ENCODE measurements around the gene C16orf74. TPM values are rescaled to one million over a fixed set of nuclear protein-coding genes. Genes with fewer than 3 reads are reported as not detected.

The C16orf74 gene
- total and polyA plus RNA-seq, 7 experiments from 2014 or later = 0.99 to 19.8 (median 13.1) TPM

DNA sequence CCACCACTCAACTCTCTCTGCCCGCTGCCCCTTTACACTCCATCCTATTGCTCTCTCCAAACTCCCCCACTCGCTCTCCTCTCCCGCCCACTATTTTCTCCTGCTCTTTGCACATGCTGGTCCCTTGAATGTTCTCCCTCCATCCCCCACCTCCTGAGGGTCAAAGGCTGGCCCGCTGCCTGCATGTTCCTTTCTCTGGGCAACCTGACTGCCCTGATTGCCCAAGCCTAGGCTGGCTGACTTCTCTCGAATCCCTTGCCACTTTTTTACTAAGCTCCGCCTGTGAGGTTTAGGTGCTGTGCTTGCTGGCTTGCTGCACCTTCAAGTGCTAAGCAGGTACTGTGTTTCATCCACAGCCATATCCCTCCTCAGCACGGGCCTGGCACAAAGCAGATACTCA is 45.7 kb upstream of the C16orf74 start:
- peaks cover 0 to 4% (median 0%) of the 10 kb centered on the region in 11 donors for H3K9me3 Mint-ChIP-seq
- H3K27me3 Mint-ChIP-seq = no peaks in the 10 kb centered on the region
- intact Hi-C loops (cut with micrococcal nuclease) = loop anchor here in 1 of 2 donors (5.0 kb wide), 3 partner anchors 109 to 769 kb away; partner anchors contain the start of genes GINS2 and KIAA0513
- H3K27me3 ChIP-seq (ENCODE audit: control insufficient read depth in 2 of 2, insufficient read depth in 2 of 2, low read length in 2 of 2) = no peaks in the 10 kb centered on the region
- H3K4me1 ChIP-seq (ENCODE audit: control insufficient read depth in 2 of 2, insufficient read depth in 2 of 2, low read length in 2 of 2) = peaks cover 18 to 26% of the 10 kb centered on the region in 2 donors
- peaks cover 0 to 69% (median 5%) of the 10 kb centered on the region in 3 experiments for H3K36me3 ChIP-seq (ENCODE audit: control insufficient read depth in 2 of 3, insufficient read depth in 3 of 3, low read length in 3 of 3)
- peak overlapping the region in 5 of 9 donors; percentile 29 to 57 (median 51) for H3K27ac Mint-ChIP-seq
- no peak overlapping the region for H3K4me3 ChIP-seq (ENCODE audit: low read length)
- POLR2A ChIA-PET = interaction anchor here (0.5 kb wide), 1 partner anchor 101 kb away, joined by 3 read pairs; no protein-coding TSS in a partner anchor
- H3K4me1 Mint-ChIP-seq = peaks cover 37 to 84% (median 72%) of the 10 kb centered on the region in 7 donors
- H3K4me3 Mint-ChIP-seq = peak overlapping the region in 7 of 10 donors; percentile 9 to 94 (median 87)
- DNase-seq = no peak
- CTCF ChIA-PET = no interaction called here
- ATAC-seq = no peak
- peaks cover 18 to 53% (median 35%) of the 10 kb centered on the region in 5 donors for H3K36me3 Mint-ChIP-seq
- H3K9me3 ChIP-seq (ENCODE audit: control insufficient read depth in 2 of 3, low read length in 3 of 3) = no peaks in the 10 kb centered on the region
- no peak overlapping the region for H3K27ac ChIP-seq (ENCODE audit: low read depth, low read length)

DNA sequence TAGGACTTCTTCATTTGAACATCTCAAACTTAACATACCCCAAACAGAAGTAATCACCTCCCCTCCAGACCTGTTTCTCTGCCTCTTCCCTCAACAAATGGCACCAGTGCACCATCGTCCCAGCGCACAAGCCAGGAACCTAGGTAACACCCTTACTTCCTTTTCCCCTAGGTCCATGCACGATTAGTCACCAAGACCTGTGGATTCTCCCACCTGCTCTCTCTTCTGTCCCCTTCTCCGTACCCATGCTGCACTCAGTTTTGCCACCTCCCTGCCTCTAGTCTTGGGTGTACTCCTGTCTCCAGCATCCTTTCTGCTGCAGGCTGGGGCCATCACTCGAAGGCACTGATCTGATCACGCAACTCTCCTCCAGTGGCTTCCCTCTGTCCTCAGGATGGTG is 45.3 kb upstream of the C16orf74 start:
- Histone ChIP-seq H3K9me3 (ENCODE audit: control insufficient read depth in 2 of 3, low read length in 3 of 3) (no peaks in the 10 kb centered on the region), H3K27me3 (ENCODE audit: control insufficient read depth in 2 of 2, insufficient read depth in 2 of 2, low read length in 2 of 2) (no peaks in the 10 kb centered on the region), H3K4me3 (ENCODE audit: low read length) (no peak overlapping the region), H3K27ac (ENCODE audit: low read depth, low read length) (no peak overlapping the region), H3K4me1 (ENCODE audit: control insufficient read depth in 2 of 2, insufficient read depth in 2 of 2, low read length in 2 of 2) (peaks cover 18 to 26% of the 10 kb centered on the region in 2 donors), H3K36me3 (ENCODE audit: control insufficient read depth in 2 of 3, insufficient read depth in 3 of 3, low read length in 3 of 3) (peaks cover 0 to 68% (median 5%) of the 10 kb centered on the region in 3 experiments)
- peaks cover 0 to 5% (median 0%) of the 10 kb centered on the region in 11 donors for H3K9me3 Mint-ChIP-seq
- H3K4me1 Mint-ChIP-seq = peaks cover 35 to 84% (median 72%) of the 10 kb centered on the region in 7 donors
- ChIA-PET CTCF (no interaction called here), POLR2A (no interaction called here)
- ATAC-seq (no peak), DNase-seq (no peak)
- peak overlapping the region in 3 of 10 donors; percentile 61 to 90 (median 75) for H3K4me3 Mint-ChIP-seq
- H3K27ac Mint-ChIP-seq = peak overlapping the region in 6 of 9 donors; percentile 16 to 57 (median 34)
- intact Hi-C loops (cut with micrococcal nuclease) = loop anchor here in 1 of 2 donors (5.0 kb wide), 3 partner anchors 109 to 769 kb away; partner anchors contain the start of genes GINS2 and KIAA0513
- H3K36me3 Mint-ChIP-seq = peaks cover 17 to 53% (median 36%) of the 10 kb centered on the region in 5 donors
- no peaks in the 10 kb centered on the region for H3K27me3 Mint-ChIP-seq

DNA sequence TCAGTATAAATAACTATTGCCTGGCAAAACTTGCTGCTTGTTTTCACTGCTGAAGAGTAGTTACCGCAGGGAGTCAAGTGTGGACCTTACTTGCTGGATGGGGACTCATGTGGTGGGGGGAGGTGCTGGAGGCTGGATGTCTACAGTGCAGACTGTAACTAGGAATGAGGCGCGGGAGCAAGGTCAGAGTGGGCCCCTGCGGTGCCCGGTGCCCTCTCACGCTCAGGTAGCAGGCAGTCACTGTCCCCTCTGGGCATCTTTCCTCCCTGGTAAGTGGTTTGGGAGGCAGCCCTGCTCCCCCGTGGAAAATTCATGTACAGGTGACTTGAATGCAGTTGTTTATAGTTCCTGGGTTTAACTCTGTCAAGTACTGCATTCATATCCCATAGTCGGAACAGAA is 43.8 kb upstream of the C16orf74 start:
- H3K9me3 ChIP-seq (ENCODE audit: control insufficient read depth in 2 of 3, low read length in 3 of 3) = no peaks in the 10 kb centered on the region
- peaks cover 0 to 65% (median 5%) of the 10 kb centered on the region in 3 experiments for H3K36me3 ChIP-seq (ENCODE audit: control insufficient read depth in 2 of 3, insufficient read depth in 3 of 3, low read length in 3 of 3)
- H3K27ac ChIP-seq (ENCODE audit: low read depth, low read length) = no peak overlapping the region
- intact Hi-C loops (cut with micrococcal nuclease) = loop anchor here in 1 of 2 donors (5.0 kb wide), 3 partner anchors 107 to 767 kb away; partner anchors contain the start of genes GINS2 and KIAA0513
- no peaks in the 10 kb centered on the region for H3K27me3 ChIP-seq (ENCODE audit: control insufficient read depth in 2 of 2, insufficient read depth in 2 of 2, low read length in 2 of 2)
- CTCF ChIA-PET = no interaction called here
- H3K27ac Mint-ChIP-seq = peak overlapping the region in 3 of 9 donors; percentile 21 to 47 (median 25)
- H3K4me1 Mint-ChIP-seq = peaks cover 32 to 83% (median 71%) of the 10 kb centered on the region in 7 donors
- DNase-seq (no peak), ATAC-seq (no peak)
- peaks cover 16 to 22% of the 10 kb centered on the region in 2 donors for H3K4me1 ChIP-seq (ENCODE audit: control insufficient read depth in 2 of 2, insufficient read depth in 2 of 2, low read length in 2 of 2)
- POLR2A ChIA-PET = no interaction called here
- H3K9me3 Mint-ChIP-seq = peaks cover 0 to 5% (median 0%) of the 10 kb centered on the region in 11 donors
- no peak overlapping the region for H3K4me3 ChIP-seq (ENCODE audit: low read length)
- no peaks in the 10 kb centered on the region for H3K27me3 Mint-ChIP-seq
- H3K36me3 Mint-ChIP-seq = peaks cover 18 to 64% (median 39%) of the 10 kb centered on the region in 5 donors
- no peak overlapping the region for H3K4me3 Mint-ChIP-seq

DNA sequence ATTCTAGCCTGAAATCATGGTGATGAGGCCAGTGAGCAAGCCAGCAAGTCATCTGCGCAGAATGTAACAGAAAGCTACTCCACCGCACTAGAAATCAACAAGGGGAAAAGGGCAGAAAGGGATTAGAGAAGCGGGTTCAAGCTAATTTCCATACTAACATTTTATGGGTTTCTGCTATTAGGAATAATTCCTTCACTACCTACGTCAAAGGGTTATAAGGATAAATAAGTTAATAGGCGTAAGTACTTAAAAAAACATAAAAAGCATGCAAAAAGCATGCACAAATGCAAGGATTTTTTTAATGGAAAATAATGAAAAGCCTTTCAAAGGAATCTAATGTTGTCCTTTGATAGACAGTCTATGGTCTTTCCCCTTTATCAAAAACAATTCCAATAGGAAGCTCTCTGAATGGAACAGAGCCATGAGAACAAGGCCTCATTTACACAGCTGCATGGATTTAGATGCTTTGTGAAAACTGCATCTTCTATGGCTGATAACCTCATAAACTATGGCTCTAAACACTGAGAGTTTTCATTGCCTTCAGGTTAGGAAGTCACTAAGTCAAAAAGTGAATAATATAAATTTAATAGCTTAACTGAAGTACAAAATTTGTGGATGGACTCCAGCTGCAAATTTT is 42.9 kb upstream of the C16orf74 start:
- H3K4me3 Mint-ChIP-seq = no peak overlapping the region
- ATAC-seq (no peak), DNase-seq (no peak)
- H3K27ac Mint-ChIP-seq = peak overlapping the region in 1 of 9 donors; percentile 59
- intact Hi-C loops (cut with micrococcal nuclease) = no loop called here
- no peaks in the 10 kb centered on the region for H3K27me3 Mint-ChIP-seq
- peaks cover 35 to 92% (median 80%) of the 10 kb centered on the region in 7 donors for H3K4me1 Mint-ChIP-seq
- no peaks in the 10 kb centered on the region for H3K27me3 ChIP-seq (ENCODE audit: control insufficient read depth in 2 of 2, insufficient read depth in 2 of 2, low read length in 2 of 2)
- H3K36me3 ChIP-seq (ENCODE audit: control insufficient read depth in 2 of 3, insufficient read depth in 3 of 3, low read length in 3 of 3) = peaks cover 4 to 59% (median 5%) of the 10 kb centered on the region in 3 experiments
- peaks cover 0 to 5% (median 0%) of the 10 kb centered on the region in 11 donors for H3K9me3 Mint-ChIP-seq
- no peak overlapping the region for H3K4me3 ChIP-seq (ENCODE audit: low read length)
- H3K9me3 ChIP-seq (ENCODE audit: control insufficient read depth in 2 of 3, low read length in 3 of 3) = no peaks in the 10 kb centered on the region
- ChIA-PET POLR2A (interaction anchor here (1.6 kb wide), 1 partner anchor 9 kb away, joined by 3 read pairs; no protein-coding TSS in a partner anchor), CTCF (no interaction called here)
- H3K36me3 Mint-ChIP-seq = peaks cover 19 to 68% (median 44%) of the 10 kb centered on the region in 5 donors
- peaks cover 14 to 27% of the 10 kb centered on the region in 2 donors for H3K4me1 ChIP-seq (ENCODE audit: control insufficient read depth in 2 of 2, insufficient read depth in 2 of 2, low read length in 2 of 2)
- H3K27ac ChIP-seq (ENCODE audit: low read depth, low read length) = no peak overlapping the region

DNA sequence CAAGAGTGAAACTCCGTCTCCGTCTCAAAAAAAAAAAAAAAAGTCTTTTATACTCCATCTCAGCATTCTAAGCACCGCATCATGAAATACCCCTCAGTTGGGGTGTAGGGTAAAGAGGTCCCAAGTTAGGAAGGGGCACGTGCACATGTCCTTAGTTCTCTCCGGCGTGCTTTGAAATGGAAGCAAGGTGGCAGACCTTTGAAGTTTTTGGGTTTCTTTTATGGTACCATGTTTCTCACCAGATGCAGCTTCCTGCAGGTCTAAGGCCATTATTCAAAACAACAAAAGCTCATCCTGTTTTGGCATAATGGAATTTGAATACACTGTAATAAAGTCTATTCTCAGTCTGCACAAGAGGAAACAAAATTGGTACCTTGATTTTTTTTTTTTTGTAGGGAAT is 38.9 kb upstream of the C16orf74 start:
- Histone ChIP-seq H3K27ac (ENCODE audit: low read depth, low read length) (no peak overlapping the region), H3K27me3 (ENCODE audit: control insufficient read depth in 2 of 2, insufficient read depth in 2 of 2, low read length in 2 of 2) (no peaks in the 10 kb centered on the region), H3K9me3 (ENCODE audit: control insufficient read depth in 2 of 3, low read length in 3 of 3) (no peaks in the 10 kb centered on the region), H3K4me1 (ENCODE audit: control insufficient read depth in 2 of 2, insufficient read depth in 2 of 2, low read length in 2 of 2) (peaks cover 0 to 16% of the 10 kb centered on the region in 2 donors), H3K36me3 (ENCODE audit: control insufficient read depth in 2 of 3, insufficient read depth in 3 of 3, low read length in 3 of 3) (peaks cover 13 to 70% (median 20%) of the 10 kb centered on the region in 3 experiments), H3K4me3 (ENCODE audit: low read length) (no peak overlapping the region)
- H3K36me3 Mint-ChIP-seq = peaks cover 16 to 72% (median 37%) of the 10 kb centered on the region in 5 donors
- ChIA-PET CTCF (interaction anchor here (0.6 kb wide), 2 partner anchors 11 to 31 kb away, joined by 3 to 6 read pairs; no protein-coding TSS in a partner anchor), POLR2A (interaction anchor here (0.7 to 1.1 kb wide), 2 partner anchors 9 to 11 kb away, joined by 3 to 4 read pairs; no protein-coding TSS in a partner anchor)
- peak; percentile 27 for ATAC-seq
- intact Hi-C loops (cut with micrococcal nuclease) = loop anchor here in 1 of 2 donors (1.0 kb wide), 1 partner anchor 10 kb away; the partner anchor contains the start of genes COX4I1 and EMC8
- peak in 6 of 9 donors; percentile 16 to 38 (median 27) for DNase-seq
- peak overlapping the region in 8 of 9 donors; percentile 41 to 89 (median 69) for H3K27ac Mint-ChIP-seq
- H3K4me1 Mint-ChIP-seq = peaks cover 12 to 75% (median 56%) of the 10 kb centered on the region in 7 donors
- no peaks in the 10 kb centered on the region for H3K27me3 Mint-ChIP-seq
- H3K4me3 Mint-ChIP-seq = peak overlapping the region in 9 of 10 donors; percentile 39 to 73 (median 65)
- H3K9me3 Mint-ChIP-seq = peaks cover 0 to 5% (median 0%) of the 10 kb centered on the region in 11 donors

DNA sequence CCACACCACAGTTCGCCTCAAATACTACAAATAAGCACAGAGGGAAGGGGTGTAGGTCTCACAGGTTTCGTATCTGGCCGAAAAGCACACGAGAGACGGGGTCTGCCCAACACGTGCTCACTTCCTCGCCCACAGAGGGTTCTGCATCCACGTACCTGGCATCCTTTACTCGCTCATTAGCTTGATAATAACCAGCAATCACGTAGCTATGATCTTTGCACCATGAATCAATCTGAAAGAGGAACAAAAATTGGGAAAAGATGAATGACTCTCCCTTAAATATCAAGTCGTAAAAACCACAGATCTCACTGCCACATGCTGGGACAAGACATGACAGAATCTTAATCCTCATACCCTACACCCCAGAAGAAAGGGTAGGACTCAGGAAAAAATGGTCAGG is 37.9 kb upstream of the C16orf74 start:
- Histone ChIP-seq H3K27ac (ENCODE audit: low read depth, low read length) (no peak overlapping the region), H3K36me3 (ENCODE audit: control insufficient read depth in 2 of 3, insufficient read depth in 3 of 3, low read length in 3 of 3) (peaks cover 13 to 65% (median 20%) of the 10 kb centered on the region in 3 experiments), H3K9me3 (ENCODE audit: control insufficient read depth in 2 of 3, low read length in 3 of 3) (no peaks in the 10 kb centered on the region), H3K4me1 (ENCODE audit: control insufficient read depth in 2 of 2, insufficient read depth in 2 of 2, low read length in 2 of 2) (peaks cover 0 to 16% of the 10 kb centered on the region in 2 donors), H3K27me3 (ENCODE audit: control insufficient read depth in 2 of 2, insufficient read depth in 2 of 2, low read length in 2 of 2) (no peaks in the 10 kb centered on the region), H3K4me3 (ENCODE audit: low read length) (no peak overlapping the region)
- Mint-ChIP-seq H3K27ac (peak overlapping the region in 4 of 9 donors; percentile 5 to 89 (median 61)), H3K9me3 (peaks cover 0 to 5% (median 0%) of the 10 kb centered on the region in 11 donors), H3K36me3 (peaks cover 16 to 66% (median 37%) of the 10 kb centered on the region in 5 donors), H3K27me3 (no peaks in the 10 kb centered on the region), H3K4me1 (peaks cover 12 to 69% (median 50%) of the 10 kb centered on the region in 7 donors), H3K4me3 (peak overlapping the region in 3 of 10 donors; percentile 16 to 59 (median 23))
- intact Hi-C loops (cut with micrococcal nuclease) = no loop called here
- CTCF ChIA-PET = interaction anchor here (1.0 to 1.2 kb wide), 2 partner anchors 30 to 37 kb away, joined by 3 read pairs; no protein-coding TSS in a partner anchor
- POLR2A ChIA-PET = no interaction called here
- ATAC-seq (no peak), DNase-seq (no peak)

Data from naive thymus-derived CD4-positive, alpha-beta T cell (primary cell).